DMS153 treated with DMSO at 0.1 percent for 48 hours (cell line): ENCODE results near the gene FAM43B.

Source experiments
- DNase-seq: peaks from one replicate; lab custom pipeline; 2025; ENCODE audit not compliant: unreplicated experiment; lab: John Stamatoyannopoulos, UW

Gene FAM43B

DNA sequence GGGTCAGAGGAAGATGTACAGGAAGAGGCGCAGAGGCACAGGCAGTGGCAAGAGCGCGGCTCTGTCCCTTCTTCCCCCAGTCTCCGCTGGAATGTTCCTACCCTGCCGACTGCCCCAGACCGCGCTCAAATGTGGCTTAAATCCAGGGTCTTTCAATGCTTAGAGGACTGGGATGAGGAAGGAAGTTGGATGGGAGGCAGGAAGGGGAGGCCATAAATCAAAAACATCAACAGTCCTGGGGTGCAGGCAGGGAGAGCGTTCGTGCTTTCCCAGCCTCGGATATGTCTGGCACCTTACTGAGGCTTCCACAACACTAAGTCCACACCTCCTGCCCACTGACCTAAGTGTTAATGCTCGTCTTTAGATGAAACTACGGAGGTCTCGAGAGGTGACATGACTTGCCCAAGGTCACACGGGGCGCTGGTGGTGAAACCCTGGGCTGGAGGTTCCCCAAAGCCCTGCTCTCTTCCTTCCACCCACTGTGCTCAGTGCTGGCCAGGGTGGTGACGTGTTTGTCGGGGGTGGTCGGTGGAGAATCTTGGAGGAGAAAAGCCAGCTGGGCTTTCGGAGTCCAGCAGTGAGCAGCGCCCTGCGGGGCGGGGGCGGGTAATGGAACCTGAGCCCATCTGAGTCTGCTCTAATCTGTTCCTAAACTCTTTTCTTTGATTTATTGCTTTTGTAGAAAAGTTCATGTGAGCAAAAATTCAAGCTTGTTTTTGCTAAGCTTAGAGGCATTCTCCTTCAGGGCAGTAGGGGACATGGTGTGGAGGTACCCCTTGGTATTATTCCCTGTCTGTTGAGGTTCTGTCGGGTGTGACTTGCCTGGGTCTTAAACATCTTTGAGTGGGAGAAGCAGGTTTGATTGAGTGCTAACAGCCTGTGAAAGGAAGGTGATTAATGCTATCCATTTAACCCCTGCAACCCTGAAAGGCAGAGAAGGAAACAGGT, 37.2 kb downstream of the FAM43B start:
- DNase-seq = no peak

DNA sequence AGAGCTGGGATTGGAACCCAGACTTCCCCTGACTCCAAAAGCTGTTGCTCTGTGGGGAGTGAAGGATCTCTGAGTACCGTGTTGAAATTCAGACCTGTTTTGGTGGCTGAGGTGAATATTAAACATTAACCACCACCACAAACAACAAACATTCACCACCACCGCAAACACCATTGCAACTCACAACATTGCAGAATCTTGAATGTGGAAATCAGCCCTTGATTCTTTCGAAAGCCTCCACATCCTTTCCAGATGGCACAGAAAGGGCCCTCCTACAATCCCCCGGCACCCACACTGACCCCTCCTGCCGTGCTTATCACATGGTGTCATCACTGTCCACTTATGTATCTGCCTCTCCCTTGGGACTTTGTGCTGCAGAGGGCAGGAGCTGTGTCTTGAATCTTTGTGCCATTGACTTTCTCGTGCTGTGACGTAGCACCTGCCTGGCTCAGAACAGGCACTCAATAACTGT, 38.0 kb downstream of the FAM43B start:
- DNase-seq = no peak

DNA sequence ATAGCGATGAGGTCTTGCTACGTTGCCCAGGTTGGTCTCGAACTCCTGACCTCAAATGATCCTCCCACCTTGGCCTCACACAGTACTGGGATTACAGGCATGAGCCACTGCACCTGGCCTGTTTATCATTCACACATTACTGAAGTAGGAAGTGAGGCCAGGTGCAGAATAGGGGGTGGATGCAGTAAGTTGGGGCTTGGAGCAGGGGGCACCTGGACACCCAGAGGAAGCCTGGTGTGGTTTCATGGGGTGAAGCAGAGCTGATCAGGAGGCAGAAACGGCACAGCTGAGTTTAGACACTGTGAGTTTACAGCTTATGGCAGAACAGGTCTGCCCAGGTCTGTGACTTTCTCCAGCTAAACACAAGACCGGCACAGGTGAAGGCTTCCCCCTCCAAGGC, 41.4 kb downstream of the FAM43B start:
- no peak for DNase-seq

DNA sequence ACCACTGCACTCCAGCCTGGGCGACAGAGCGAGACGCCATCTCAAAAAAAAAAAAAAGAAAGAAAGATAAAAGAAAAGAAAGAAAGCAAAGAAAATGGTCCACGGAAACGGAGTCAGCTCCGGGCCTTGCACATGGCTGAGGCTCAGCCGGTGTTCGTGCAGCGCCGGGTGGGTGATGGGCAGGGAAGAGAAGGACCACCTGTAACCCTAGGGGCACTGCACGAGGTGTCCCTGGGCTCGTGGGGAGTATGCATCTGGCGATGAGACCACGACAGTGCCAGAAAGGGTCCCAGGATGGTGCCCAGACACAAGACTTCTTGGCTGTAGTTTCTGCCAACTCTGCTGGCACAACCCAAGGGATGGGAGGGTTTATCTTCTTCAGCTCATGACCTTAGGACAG, 42.4 kb downstream of the FAM43B start:
- DNase-seq = no peak

DNA sequence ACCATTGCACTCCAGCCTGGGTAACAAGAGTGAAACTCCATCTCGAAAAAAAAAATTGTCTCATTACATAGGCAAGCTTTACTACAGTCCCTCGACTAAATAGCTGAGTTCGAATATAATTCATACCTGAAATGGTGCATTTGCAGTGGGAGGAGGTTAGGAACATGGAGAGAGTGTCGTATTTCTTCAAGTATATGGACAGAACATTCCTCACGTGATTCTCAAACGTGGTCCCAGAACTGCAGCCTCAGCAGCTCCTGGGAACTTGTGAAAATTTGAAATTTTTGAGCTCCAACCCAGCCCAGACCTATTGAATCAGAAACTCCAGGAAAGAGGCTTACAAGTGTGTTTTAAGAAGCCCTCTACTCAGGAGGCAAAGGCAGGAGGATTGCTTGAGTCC, 43.7 kb downstream of the FAM43B start:
- no peak for DNase-seq

DNA sequence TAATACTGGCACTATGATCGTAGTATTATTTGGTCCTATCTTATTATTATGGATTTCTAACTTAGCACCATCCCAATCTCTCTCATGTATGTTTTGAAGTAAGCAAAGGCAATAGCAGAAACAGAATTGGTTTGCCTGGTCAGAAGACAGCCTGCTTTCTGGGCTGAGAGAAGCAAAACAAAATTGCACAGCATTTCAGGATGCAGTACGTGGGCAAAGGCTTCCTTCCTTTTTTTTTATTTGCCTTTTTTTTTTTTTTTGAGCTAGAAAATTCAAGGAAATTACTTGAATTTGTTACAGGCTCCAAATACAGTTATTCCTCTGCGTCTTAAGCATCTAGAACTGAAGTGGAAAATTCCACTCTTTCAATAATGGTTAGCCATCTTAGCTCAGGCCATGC, 45.3 kb downstream of the FAM43B start:
- DNase-seq = no peak

DNA sequence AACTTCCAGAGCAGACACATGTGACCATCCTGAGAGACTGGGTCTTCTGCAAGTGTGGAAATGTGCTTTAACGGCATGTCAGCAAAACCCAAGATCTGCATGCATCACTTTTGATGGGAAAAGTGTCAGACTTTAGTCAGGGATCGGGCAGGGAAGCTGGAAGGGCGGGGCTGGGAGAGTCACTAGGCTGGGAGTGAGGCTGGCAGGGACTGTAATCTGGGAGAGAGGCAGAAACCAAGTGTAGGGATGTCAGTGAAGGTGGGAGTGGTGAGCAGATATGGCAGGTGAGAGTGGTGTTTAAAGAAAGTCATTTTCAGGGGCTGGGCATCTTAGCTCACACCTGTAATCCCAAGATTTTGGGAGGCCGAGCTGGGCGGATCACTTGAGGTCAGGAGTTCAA, 47.8 kb downstream of the FAM43B start:
- no peak for DNase-seq

DNA sequence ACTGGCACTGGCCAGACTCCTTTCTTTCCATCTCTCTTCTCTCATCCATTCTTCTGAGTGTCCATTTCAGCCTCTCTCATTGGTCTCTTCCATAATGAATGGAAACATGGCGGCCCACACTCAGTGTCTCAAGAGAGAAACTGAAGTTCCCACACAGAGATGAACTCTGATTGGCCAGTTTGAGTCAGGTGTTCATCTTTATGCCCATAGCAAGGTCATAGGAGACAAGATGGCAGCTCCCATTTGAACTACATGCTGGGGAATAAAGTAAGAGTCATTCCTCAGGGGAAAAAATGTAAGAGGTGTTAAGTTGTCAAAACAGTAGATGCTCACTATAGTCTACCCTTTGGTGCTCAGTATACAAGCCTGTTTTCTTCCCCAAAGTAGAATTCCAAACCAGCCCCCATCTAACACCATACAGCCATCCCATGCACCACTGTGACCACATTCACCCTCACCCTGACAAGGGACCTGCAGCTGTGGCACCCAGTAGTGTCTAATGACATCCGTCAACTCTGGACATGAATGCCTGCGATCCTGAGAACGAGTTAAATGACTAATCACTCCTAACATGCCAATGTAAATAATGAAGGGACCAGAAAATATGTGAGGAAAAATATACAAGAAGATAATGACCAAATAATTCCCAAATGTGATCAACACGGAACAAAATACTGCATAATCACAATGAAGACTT, 48.9 kb downstream of the FAM43B start:
- DNase-seq = no peak

DNA sequence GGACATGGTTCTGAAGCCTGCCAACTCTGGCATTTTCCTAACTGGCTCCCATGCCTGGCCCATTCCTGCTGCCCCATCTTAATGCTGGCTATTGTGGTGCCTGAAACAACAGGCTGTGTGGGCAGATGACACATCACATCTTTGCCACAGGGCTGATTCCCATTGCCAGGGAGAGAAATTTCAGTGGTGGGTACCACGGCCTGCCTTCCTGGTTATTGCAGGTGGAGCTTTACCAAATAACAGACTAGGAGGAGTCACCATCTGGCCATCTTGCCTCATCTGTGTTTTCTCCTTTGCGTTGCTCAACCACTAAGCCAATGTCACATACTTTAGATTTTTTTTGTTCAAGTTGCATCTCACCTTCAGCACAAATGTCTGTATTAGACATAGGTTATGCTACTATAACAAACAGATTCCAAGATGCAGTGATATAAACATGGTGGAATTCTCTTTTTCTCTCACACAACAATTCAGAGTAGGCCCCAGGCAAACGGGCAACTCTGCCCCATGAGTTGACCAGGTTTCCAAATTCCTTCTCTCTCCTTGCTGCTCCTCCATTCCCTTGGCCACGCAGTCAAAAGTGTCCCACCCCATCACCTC, 50.6 kb downstream of the FAM43B start:
- DNase-seq = no peak

DNA sequence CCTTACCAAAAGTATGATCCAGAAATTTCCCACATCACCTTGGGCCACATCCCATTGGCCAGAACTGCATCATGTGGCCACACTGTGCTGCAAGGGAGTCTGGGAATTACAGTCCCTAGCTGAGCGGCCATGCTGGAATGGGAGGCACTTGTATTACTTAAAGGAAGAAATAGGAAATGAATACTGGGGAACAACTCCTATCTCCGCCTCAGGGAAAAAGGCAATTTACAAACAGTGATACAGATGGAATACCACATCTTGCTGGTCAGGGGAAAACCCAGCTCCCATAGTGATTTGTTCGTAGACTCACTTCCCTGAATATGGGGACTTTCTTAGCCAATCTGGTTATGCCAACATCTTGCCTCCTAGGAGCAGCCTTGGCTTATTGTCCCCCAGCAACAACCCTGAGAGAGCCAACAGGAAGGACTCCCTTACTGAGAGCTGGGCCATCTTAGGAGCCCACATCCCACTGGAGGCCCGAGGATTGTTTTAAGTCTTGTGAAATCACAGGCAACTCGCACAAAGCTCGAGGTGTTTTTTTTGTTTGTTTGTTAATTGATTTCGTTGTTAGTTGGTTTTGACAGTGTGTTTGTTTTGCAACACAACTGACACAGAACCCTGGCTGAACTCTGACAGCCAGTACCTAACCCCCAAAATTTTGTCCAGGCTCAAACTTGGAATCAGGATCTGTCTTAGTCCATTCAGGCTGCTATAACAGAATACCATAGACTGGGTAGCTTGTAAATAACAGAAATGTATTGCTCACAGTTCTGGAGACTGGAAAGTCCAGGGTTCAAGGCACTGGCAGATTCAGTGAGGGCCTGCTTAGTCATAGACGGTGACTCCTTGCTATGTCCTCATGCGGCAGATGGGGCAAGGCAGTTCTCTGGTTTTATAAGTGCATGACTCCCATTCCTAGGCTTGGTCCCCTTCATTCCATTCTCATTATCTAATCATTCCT, 51.4 kb downstream of the FAM43B start:
- DNase-seq = no peak
